T-helper 2 cell (primary cell): ENCODE measurements around the gene ZC3H12D.

Experiments used
- DNase-seq, 5 experiments: peaks; one replicate each; pipeline versions ENCODE4 v3.0.0 to v3.0.0-alpha.2; 2012 to 2022

ZC3H12D gene

DNA sequence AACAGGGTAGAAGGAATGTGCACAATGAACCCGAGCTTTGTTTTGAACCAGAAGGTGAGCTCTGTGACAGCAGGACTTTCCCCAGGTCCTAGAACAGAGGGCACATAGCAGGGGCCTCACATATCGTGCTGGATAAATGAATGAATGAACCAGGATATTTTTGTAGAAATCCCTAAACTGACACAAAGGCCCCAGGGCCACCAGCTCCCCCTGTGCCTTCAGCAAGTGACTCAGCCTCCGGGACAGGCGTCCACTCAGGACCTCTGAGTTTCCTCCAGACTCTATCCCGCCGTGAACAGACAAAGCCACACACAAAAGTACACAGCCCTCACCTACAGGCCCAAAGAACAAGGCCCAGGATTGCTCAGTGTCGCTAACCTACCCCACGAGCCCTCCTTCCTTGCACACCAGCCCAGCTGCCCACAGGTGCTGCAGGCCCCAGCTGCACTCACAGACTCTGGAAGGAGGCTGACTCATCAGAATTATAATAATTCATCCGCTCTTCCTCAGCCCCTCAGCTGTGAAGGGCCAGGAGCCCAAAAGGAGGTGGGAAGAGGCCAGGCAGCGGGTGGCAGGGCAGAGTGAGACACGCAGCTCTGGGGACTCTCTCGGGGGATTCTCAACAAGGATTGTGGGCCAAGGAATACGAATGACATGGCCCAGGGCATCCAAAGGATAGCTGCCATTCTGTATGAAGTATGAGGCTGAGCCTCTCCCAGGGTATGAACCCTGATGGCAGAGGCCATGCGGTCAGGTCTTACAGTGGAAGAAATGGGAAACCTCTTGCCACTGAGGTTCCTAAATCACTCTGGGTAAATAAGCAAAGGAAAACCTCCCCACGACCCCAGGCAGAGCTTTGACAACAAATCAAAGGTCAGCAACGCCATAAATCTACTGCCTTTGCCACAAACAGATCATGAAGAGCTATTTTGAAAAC lies 43.8 kb downstream of the ZC3H12D start:
- DNase-seq: no peak

GRCh38 chr6:149439626-149440025 lies 45.2 kb downstream of the ZC3H12D start:
- DNase-seq: no peak

DNA sequence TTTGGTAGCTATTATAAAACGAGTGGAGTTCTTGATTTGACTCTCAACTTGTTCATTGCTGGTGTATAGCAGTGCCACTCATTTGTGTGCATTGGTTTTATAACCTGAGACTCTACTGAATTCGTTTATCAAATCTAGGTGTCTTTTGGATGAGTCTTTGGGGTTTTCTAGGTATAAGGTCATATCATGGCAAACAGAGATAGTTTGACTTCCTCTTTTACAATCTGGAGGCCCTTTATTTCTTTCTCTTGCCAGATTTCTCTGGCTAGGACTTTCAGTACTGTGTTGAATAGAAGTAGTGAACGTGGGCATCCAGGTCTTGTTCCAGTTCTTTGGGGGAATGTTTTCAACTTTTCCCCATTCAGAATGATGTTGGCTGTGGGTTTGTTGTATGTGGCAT lies 46.0 kb downstream of the ZC3H12D start:
- DNase-seq: peak in 1 of 5 experiments; percentile 49

DNA sequence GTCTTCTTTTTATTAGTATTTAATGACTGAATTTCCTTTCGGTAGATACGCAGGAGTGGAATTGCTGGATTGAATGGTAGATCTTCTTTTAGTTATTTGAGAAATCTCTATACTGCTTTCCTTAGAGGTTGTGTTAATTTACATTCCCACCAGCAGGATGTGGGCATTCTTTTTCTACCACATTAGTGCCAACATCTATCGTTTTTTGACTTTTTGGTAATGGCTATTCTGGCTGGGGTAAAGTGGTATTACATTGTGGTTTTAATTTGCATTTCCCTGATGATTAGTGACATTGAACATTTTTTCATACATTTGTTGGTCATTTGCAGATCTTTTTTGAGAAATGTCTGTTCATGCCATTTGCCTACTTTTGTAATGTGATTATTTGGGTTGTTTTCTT lies 47.6 kb downstream of the ZC3H12D start:
- peak in 1 of 5 experiments; percentile 56 for DNase-seq

DNA sequence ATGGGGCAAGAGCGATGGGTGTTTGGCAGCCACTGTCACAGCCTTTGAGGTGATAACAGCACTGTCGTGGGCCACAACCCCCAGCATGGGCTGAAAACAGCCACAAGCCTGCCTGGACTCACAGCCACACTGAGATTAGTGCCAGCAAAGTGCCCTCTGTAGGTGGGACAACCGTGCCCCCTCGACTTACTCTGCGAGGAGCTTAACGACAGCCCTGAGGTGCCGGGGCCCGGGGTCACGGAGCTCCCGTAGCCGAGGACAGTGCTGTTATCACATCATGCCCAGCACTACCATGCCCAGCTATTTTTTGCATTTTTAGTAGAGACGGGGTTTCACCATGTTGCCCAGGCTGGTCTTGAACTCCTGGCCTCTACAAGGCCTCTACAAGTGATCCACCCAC lies 48.2 kb downstream of the ZC3H12D start:
- DNase-seq: no peak

- no peak for DNase-seq
Observed at GRCh38 chr6:149435919-149436586, 48.8 kb downstream of the ZC3H12D start.

DNA sequence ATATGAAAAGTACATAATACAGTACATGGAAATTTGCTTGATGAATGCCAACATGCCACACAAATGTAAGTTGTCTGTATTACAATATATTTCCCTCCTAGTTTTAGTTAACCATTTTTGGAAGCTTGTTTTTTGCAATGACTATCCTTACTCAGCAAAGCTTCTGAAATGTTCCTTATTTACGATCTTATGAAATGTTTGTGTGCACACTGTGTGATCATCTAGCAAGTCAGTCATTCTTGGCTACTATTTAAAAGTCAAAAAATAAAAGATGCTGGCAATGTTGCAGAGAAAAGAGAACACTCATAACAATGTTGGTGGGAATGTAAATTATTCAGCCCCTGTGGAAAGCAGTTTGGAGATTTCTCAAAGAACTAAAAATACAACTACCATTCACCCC lies 50.9 kb downstream of the ZC3H12D start:
- no peak for DNase-seq

- no peak for DNase-seq
Observed at GRCh38 chr6:149433405-149433804, 51.4 kb downstream of the ZC3H12D start.

GRCh38 chr6:149431905-149432775 lies 52.7 kb downstream of the ZC3H12D start:
- peak; percentile 59 to 86 (median 79) for DNase-seq

- no peak for DNase-seq
Observed at GRCh38 chr6:149429427-149430360, 55.1 kb downstream of the ZC3H12D start.

DNA sequence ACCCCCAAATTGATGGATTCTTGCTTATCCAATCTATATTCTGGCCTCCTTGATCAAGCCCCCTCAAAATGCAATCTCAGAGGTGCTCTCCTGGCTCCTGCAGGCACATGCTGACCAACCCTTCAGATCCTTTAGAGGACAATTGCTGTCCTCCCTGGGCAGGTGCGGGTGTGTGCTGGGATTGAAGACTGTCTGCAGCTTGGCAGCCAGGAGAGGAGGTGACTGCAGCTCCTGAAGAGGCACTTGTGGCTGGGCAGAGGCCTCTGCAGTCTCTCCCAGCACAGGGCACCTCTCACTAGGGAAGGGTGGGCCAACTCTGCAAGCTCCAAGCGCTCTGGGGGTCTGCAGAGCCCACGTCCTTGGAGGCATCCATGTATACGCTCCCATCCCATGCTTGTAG lies 56.2 kb downstream of the ZC3H12D start:
- DNase-seq: no peak

GRCh38 chr6:149425754-149426153 lies 59.1 kb downstream of the ZC3H12D start:
- no peak for DNase-seq

DNA sequence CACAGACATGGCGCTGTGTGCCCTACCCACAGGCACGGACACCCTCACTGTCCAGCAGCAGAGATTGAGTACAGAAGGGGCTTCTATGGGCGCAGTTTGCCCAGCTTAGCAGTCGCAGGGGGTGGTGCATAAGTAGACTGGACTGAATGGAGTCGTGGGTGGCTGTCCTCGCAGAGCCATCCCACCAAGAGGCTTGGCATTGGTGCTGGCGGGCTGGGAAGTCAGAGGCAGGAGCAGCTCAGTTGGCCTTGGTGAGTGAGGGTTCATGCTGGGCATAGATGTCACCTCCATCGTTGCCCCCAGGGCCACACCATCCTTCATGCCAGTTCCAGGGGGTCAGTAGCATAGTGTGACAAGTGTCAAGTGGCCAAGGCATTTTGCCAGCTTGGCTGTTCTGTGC lies 59.6 kb downstream of the ZC3H12D start:
- no peak for DNase-seq

DNA sequence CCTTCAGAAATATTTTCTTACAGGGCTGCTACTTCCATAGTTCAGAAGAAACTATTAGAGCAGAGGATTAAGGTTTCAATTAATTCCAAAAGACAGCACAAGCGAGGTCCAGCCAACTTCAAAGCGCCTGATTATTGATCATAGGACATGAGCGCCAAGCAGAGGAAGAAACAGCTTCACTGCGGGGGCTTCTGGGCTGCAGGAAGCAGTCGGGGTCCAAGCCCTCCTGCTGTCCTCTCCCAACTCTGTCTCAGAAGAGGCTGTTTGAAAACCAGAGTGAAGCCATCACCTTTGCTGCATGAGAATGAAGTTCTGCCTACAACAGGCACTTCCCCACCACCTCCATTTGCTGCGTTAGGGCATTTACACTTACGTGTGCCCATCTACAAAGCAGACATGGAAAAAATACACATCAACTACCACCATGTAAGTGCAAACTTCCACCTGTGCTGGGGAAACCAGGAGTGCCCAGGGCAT lies 60.8 kb downstream of the ZC3H12D start:
- no peak for DNase-seq

GRCh38 chr6:149422581-149422980 lies 62.2 kb downstream of the ZC3H12D start:
- no peak for DNase-seq

- DNase-seq: peak in 1 of 5 experiments; percentile 41
Observed at GRCh38 chr6:149421132-149421531, 63.7 kb downstream of the ZC3H12D start.

- no peak for DNase-seq
Observed at GRCh38 chr6:149419696-149420404, 65.0 kb downstream of the ZC3H12D start.

GRCh38 chr6:149414821-149415220 lies 70.0 kb downstream of the ZC3H12D start:
- no peak for DNase-seq

DNA sequence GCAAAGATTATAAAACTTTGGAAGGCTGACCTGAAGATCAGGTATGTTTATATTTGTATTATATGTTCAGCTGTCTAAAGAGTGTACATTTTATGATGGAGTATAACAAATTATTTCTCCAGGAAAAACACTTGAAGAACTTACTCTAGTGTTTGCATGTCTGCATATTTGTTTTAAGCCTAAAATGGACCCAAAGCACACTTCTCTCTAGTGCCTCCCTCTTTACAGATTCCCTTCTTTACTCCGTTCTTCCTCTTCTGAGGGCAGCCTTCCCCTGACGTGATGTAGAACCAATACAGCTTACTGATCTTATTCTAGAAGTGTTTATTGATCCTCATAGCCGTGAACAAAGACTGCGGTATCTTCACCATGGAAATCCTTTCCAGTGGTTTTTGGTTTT lies 70.8 kb downstream of the ZC3H12D start:
- DNase-seq: no peak

GRCh38 chr6:149410557-149410956 lies 74.3 kb downstream of the ZC3H12D start:
- DNase-seq: no peak

GRCh38 chr6:149409617-149410016 lies 75.2 kb downstream of the ZC3H12D start:
- no peak for DNase-seq
